GM19463 (cell line): Measurements from ENCODE around the gene SERPINE1.

ENCODE experiments used
- ATAC-seq: cut with Tn5 transposase; IDR thresholded peaks from one replicate; pipeline ENCODE4 v1.9.1; 2021; ENCODE audit warnings: mild to moderate bottlenecking, moderate library complexity; ENCODE audit not compliant: unreplicated experiment

The SERPINE1 gene

DNA sequence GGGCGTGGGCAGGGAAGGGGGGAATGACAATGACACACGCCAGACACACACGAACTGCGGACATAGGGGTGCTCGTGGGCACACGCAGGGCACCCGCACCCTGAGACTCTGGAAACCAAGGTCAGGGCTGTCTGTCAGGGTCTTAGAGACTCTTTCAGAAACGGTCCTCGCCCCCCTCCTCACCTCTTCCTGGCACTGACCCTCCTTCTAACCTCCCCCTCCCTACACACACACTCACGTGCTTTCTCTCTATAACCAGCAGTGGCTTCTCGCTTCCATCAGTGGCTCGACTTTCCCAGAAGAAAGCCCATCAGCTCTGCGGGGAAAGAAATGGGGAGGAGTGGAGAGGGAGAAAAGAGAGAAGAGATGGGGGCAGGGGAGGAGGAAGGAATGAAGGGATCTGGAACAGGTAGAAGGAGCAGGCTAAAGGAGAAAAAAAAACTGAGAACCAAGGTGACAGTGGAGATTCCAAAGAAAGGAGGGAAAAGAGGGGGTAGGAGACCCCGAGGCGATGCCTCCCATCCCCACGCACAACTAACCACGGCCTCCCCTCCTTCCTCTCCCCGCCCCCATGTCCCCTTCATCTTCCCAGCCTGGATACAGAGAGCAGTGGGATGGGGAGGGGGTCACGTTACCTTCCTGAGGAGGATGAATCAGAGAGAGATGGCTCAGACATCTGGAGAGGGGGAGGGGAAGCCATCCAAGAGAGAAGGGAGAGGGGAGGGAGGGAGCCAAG, 40.2 kb downstream of the SERPINE1 start:
- ATAC-seq, result no peak

DNA sequence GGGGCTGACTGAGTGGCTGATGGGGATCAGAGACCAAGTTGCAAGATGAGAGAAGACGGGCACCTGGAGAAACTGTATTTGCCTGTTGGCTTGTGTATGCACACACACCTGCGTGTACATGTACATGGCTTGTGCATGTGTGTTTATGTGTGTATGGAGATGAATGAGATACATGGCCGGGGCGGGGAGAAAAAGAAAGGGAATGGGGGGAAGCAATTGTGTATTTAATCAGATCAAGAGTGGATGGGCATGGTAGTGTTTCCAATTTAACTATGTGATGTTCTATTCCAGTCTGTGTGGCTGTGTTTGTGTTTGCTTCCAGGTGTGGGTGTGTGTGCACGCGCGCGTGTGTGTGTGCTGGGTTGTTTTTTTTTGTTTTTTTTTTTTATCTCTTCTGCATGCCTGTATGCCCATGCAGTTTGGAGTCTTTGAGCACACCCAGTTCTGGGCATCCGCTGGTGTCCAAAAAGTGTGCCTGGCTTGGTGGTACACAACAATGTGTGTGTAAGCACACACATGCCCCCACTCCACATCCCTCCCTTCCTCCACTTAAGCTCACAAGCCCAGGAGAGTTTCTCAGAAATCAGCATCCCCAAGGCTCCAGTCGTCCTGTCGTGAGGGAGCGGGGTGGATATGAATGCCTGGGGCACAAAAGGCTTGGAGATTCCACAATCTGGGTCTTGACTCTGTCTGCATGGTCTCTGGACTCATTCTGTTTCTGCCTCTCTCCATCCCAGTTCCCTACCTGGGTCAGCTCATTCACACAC, 40.9 kb downstream of the SERPINE1 start:
- no peak for ATAC-seq

DNA sequence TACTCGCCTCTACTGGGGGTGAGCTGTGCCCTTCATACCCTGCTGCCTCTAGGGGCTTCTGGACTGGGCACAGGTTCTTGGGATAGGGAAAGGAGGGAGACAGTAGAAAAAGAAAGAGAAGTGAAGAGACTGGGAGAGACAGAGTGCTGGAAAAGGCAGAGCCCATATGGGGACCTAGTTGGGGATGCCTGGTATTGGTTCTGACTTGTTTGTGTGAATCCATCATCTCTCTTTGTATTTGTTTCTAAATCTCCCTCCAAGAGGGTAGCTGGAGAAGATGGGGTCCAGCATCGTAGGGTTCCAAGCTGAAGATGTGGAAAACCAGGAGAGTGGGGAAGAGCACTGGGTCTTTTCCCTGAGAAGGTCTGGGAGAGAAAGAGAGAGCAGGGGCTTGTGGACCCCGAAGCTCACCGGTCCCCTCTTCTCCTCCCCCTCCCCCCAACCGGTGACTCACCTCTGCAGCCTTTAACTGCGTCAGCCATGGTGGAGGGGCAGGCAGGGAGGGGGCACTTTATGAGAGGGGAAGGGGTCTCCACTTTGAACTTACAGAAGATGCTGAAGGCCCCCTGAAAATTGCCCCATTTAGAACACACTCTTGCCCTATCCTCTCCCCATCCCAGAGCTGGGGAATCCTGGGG, 41.6 kb downstream of the SERPINE1 start:
- ATAC-seq, result no peak

DNA sequence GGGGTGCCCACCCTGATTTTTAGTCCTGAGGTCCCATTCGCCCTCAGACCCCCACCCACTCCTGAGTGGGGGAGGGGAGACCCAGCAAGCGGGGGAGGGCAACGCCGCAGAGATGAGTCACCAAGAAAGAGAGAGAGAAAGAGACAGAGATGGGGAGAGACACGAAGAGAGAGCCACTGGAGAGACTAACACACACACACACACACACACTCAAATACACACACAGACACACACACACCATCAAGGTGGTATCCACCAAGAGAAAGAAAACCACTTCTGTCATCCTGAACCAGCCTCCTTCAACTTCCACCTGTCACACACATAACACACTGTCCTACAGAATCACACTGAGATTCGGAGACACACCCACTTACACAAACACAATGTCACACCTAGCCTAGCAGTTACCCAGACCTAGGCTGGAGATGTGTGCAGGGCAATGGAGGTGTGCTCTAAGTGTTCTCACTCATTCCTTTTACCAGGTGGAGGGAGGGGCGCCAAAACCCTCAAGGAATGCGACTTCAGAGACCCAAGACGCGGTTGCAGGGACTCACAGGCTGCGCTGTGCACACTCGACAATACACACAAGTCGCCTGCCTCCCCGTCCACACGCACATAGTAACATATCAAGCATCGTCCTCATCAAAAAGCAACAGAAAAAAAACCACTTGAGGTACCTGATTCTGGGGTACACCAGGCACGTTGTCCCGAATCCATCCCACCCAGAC, 42.4 kb downstream of the SERPINE1 start:
- no peak for ATAC-seq

DNA sequence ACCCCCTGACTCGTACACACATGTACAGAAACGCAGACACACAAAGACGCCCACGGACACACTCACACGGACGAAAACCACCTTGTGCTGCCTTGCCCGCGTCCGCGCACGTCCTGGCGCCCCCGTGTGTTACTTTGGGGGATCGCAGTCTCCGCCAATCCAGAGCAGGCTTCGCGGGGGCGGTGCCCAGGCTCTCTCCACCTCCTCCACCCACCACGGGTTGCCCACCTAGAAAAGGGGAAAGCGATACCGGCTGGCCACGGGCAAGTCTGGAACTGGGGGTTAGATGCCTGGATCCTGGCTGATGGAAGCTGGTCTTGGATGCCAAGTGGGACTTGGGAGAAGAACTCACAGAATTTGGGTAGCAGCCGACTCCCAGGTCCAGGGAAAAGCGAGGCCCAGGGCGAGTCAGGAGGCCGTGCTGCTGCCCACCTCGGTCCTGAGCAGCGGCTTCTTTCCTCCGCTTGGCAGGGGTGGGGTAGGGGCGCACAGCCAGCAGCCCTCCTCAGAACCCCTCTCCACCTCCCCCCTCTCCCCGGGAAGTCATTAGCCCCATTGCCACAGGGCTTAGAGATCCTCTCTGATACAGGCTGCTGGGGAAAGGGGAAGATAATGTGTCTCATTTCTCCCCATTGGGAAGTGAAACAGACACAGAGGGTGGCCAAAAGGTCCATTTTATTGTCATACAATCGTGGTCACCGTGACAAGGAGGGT, 43.1 kb downstream of the SERPINE1 start:
- ATAC-seq, result no peak

DNA sequence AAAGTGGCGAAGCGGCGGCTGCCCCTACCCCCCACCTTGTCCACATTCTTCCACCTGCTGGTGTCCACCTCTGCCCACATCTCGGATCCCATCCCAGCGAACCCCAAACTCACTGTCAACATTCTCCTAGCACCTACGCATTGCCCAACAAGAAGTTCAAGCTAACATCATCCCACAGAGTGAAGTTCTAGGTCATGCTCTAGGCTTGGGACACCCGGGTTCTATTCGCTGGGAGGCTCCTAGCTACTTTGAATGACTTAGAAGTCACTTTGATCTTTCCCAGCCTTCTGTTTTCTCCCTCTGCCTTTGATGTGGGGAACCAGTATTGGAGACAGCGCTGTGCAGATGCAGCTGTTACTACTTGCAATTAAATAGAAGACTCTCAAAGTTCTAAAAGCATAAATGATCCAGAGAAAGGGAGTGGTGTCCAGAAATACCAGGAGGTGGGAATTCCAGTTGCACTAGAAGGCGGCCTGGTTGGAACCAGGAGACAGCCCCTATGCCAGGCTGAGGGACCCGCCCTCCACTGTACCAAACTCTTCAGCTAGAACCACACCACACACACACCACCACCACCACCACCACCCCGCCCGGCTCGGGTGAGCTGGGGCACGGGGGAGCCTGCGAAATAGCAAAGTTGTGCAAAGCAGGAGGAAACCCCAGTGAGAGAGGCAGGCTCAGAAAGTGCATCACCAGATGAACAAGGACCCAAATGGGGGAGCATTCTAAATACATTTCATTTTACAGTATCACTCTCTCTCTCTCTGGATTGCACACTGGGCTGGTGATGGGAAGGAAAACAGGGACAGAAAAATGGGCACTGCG, 43.9 kb downstream of the SERPINE1 start:
- no peak for ATAC-seq

GRCh38 chr7:101171442-101171837, 44.5 kb downstream of the SERPINE1 start:
- ATAC-seq, result no peak

DNA sequence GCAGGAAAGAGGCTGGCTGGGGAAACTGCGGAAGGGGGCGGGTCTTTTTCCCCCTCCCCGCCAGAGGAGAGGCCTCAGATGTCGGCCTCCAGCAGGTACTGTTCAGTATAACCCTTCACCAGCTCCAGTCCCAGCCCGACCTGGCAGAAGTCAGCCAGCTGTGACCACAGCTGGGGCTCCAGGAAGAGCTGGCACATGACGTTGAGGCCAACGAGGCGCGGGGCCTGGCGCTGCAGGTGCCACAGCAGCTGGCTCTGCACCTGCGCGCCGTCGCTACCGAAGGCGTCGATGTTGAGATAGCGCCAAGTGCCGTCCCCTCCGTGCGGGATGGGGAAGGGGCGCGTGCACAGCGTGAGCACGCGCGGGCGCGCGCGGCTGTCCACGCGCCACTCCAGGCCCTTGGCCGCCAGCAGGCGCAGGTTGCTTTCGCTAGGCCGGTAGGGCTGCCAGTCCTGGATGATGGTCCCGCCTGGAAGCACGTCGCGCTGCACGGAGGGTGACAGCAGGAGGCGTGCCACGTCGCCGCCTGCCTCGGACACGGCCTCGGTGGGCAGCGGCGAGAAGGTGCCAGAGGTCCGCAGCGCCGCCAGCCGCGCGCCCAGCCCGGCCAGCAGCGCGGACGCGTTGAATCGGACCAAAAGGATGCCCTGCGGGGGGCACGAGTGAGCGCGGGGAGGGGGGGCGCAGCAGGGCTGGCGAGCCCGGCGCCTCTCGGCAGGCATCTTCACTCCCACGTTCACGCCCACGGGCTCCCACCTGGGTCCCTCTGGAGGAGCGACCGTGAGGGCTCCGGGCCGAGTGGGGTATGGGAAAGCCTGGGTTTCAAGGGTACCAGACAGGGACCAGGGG, 45.3 kb downstream of the SERPINE1 start:
- no peak for ATAC-seq

DNA sequence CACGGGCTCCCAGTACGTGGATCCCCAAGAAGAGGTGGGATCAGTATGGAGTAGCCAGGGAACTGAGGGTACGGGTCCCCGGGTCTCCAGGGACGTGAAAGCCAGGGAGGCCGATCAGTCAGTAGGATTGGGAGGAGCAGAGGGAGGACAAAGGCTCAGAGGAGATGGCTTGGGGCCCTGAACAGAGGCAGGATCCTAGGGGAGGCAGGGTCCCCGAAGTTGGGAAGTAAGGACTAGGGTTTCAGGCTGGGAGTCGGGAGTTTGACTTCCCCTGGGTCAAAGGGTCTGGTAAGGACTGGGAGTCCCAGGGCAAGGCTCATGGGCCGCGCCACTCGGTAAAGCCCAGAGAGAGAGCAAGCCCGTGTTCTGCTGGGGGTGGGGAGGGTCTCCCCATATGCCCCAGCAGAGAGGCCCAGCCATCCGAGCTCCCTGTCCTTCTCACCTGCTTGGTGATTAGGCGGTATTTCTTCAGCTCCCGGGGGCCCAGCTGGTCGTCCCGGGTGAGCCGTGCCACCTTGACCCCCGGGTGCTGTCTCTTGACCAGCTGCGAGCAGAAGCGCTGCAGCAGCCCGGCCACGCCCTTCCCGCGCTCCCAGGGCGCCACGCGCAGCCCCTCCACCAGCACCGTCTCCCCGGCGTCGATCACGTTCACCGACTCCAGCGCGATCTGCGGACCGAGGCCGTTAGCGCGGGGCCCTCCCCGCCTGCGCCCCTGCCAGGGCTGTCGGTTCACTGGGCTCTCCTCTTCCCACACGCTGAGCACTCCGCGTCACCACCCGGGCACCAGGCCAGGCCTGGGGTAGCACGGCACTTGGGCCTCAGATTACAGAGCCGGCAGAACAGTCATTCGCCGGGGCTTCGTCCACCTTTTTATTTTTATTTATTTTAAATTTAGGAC, 46.2 kb downstream of the SERPINE1 start:
- ATAC-seq, result no peak

DNA sequence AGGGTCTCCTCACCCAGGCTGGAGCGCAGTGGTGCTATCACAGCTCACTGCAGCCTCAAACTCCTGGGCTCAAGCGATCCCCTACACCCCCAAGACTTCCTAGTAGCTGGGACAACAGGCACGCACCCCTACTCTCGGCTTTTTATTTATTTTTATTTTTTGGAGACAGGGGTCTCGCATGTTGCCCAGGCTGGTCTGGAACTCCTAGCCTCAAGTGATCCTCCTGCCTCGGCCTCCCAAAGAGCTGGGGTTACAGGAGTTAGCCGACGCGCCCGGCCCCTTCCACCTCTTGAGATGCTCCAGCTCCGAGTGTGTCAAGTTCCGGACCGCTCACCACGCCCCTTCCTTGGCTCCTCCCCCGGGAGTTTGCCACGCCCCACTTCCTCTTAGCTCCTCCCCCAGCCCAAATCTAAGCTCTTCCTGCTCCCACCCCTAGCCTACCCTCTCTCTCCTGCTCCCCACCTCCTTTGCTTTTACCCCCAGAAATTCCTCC, 46.9 kb downstream of the SERPINE1 start:
- ATAC-seq, result no peak

DNA sequence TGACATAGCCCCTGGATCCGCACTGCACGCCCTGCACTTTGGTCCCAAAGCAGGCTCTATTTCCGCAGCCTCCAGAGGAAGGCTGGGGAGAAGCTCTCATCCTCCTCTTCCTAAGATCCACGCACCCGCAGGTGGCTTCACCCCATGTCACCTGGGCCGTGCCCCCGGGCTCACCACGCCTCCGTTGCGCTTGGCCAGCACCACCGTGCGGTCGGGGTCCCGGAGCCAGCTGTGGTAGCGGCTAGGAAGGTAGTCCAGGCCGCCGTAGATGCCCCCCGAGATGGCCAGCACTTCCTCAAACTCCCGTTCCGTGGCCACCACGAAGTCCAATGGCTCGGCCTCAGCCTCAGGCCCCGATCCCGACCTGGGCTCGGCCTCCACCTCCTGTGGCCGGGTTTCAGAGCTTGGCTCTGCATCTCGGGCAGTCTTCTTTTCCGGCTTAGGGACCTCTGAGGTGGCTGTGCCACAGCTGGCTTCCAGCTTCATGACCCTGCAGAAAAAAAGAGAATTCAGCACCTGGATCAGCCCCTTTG, 47.5 kb downstream of the SERPINE1 start:
- ATAC-seq, result no peak

GRCh38 chr7:101175664-101176063, 48.8 kb downstream of the SERPINE1 start:
- no peak for ATAC-seq

GRCh38 chr7:101177644-101178043, 50.7 kb downstream of the SERPINE1 start:
- ATAC-seq, result no peak

DNA sequence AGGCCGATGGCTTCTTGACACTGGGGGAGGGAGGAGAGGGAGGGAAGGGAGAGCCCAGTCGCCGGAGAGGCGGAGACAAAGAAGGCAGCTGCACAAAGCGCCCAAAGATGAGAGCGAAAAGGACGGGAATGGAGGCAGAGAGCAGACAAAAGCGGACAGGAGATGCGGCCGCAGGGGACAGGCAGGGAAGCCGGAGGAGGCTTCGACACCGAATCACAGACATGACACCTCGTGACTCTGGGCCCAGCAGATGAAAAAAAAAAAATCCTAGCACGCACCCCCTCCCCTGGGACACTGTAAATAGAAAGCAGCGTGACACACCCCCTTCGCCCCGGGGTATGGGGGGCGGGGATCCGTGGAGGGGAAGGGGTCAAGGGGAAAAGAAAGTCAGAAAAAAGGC, 52.2 kb downstream of the SERPINE1 start:
- ATAC-seq, result no peak

GRCh38 chr7:101179713-101180112, 52.8 kb downstream of the SERPINE1 start:
- no peak for ATAC-seq

- ATAC-seq, result no peak
Observed at GRCh38 chr7:101180130-101180755, 53.3 kb downstream of the SERPINE1 start, which contains the start of gene NAT16. Gene NAT16, minus strand, starts transcription at chr7:101180293. Its CDS starts 5,486 bp downstream, at chr7:101174807.
